ENCODE results near the gene HLA-DPA1.

DNA sequence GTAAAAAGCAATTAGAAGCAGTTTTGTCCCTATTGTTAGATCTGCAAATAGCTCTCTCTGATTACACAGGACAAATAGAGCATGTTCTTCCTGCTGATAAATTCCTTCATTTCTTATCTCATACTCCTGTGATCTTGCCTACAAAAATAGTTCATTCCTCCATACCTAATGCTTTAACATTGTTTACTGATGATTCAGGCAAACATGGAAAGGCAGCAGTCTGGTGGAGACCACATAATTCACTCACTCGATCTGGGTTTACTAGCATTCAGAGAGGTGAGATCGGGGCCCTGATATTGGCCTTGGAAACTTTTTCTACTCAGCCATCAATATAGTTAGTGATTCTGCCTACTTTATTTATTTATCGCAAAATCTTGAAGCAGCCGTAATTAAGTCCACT is 20.2 kb downstream of the HLA-DPA1 start:
- TF ChIP-seq, protein P1, sequence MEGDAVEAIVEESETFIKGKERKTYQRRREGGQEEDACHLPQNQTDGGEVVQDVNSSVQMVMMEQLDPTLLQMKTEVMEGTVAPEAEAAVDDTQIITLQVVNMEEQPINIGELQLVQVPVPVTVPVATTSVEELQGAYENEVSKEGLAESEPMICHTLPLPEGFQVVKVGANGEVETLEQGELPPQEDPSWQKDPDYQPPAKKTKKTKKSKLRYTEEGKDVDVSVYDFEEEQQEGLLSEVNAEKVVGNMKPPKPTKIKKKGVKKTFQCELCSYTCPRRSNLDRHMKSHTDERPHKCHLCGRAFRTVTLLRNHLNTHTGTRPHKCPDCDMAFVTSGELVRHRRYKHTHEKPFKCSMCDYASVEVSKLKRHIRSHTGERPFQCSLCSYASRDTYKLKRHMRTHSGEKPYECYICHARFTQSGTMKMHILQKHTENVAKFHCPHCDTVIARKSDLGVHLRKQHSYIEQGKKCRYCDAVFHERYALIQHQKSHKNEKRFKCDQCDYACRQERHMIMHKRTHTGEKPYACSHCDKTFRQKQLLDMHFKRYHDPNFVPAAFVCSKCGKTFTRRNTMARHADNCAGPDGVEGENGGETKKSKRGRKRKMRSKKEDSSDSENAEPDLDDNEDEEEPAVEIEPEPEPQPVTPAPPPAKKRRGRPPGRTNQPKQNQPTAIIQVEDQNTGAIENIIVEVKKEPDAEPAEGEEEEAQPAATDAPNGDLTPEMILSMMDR (IDR thresholded peaks at IDR 0.05): no peak
- no peak for TF ChIP-seq EZH2 (IDR thresholded peaks at IDR 0.05)

Data from neural progenitor cell (in vitro differentiated cells).